GM12874 (cell line): ENCODE data around the gene CTNS.

ENCODE experiments used
- TF ChIP-seq, protein P1 (sequence below): IDR thresholded peaks from 2 replicates; pipeline ENCODE4 v1.5.1; 2011; ENCODE audit warnings: low read depth, mild to moderate bottlenecking, control low read depth, low read length, moderate library complexity; ENCODE audit not compliant: insufficient read depth

The CTNS gene

GRCh38 chr17:3656755-3657587, 20.4 kb downstream of the CTNS start:
- TF ChIP-seq, protein P1, sequence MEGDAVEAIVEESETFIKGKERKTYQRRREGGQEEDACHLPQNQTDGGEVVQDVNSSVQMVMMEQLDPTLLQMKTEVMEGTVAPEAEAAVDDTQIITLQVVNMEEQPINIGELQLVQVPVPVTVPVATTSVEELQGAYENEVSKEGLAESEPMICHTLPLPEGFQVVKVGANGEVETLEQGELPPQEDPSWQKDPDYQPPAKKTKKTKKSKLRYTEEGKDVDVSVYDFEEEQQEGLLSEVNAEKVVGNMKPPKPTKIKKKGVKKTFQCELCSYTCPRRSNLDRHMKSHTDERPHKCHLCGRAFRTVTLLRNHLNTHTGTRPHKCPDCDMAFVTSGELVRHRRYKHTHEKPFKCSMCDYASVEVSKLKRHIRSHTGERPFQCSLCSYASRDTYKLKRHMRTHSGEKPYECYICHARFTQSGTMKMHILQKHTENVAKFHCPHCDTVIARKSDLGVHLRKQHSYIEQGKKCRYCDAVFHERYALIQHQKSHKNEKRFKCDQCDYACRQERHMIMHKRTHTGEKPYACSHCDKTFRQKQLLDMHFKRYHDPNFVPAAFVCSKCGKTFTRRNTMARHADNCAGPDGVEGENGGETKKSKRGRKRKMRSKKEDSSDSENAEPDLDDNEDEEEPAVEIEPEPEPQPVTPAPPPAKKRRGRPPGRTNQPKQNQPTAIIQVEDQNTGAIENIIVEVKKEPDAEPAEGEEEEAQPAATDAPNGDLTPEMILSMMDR, result no peak

DNA sequence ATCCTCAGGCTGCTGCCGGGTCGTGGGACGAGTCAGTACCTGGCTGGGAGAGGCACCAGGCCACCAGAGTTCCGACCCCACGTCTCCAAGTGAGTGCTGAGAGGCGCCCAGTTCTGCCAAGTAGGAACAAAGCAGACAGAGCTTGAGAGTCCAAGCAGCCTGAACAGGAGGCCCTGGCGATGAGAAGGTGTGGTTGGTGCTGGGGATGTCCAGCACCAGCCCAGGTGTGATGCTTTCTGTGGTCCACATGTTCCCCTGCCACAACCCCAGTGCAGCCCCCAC, 21.0 kb downstream of the CTNS start:
- TF ChIP-seq, protein P1, result no peak

GRCh38 chr17:3657874-3658783, 21.6 kb downstream of the CTNS start:
- TF ChIP-seq, protein P1, result no peak

DNA sequence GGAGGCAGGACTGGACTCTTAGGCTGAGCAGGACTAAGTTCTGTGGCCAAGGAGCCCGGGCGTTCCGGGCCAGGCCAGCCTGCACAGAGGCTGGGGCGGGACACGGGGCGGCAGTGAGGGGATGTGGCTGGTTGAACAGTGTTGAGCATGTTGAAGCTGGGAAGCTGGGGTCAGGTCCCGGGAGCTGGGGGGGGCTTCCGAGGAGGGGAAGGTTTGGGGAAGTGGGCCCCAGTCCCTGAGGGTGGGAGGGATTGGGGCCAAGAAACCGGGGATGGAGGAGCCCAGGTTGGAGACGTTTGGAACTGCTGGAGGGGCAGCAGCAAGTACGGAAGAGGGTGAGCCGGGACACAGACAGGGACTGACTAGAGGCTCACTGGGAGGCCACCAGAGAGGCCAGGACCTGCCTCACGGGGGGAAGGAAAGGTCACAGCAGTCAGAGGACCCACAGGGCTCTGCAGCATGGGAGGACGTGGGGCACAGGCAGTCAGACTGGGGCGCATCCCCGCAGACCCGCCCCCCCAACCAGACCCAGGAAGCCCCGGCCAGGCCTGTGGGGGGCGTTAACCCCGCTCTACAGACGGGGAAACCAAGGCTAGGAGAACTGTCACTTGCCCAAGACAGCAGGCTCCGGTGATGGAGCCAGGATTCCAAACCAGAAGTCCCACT, 22.4 kb downstream of the CTNS start:
- TF ChIP-seq, protein P1, result no peak

GRCh38 chr17:3659541-3660111, 23.1 kb downstream of the CTNS start:
- TF ChIP-seq, protein P1, result no peak

DNA sequence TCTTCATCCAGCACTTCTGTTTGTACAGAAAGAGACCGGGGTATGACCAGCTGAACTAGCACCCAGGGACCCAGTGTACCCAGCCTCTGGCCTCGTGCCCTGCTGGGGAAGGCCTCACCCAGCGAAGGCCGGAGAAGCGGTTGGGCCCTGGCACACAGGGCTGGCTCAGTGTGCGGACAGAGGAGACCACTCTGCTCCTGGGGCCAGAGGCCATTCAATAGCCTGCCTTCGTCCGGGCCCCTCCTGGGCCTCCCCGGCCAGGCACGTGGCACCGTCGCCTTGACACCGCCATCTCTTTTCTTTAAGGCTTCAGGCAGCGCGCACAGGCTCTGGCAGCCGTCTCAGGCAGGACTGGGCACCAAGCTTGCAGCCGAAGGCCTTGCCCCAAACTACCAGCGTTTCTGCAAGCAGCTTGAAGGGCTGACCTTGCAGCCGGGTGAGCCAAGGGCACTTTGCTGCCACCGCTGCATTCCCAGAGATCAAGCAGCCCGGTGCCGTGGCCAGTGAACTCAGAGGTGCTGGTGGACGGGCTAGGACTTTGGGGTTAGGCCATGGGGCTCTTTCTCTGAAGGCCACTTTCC, 23.8 kb downstream of the CTNS start:
- TF ChIP-seq, protein P1, result no peak
